B cell (primary cell): ENCODE results near the gene ZBTB47. TPM values are rescaled to one million over a fixed set of nuclear protein-coding genes. Genes with fewer than 3 reads are reported as not detected.

Source experiments
- ATAC-seq: fragments of 200-7000 bp; cut with Tn5 transposase; one replicate; pipeline ENCODE4 v1.10.0; 2021; ENCODE audit warnings: low read depth, mild to moderate bottlenecking, moderate number of reproducible peaks, moderate library complexity
- CTCF ChIA-PET: fragments of 350-600 bp; sonication (Branson Sonifier 250); formaldehyde crosslinking; loops from one replicate; lab custom pipeline; 2021; ENCODE audit warnings: antibody characterized with exemption, inconsistent platforms; lab: Charles Lee
- POLR2A ChIA-PET: fragments of 350-600 bp; sonication (Branson Sonifier 250); formaldehyde crosslinking; loops from one replicate; lab custom pipeline; 2021; ENCODE audit warnings: antibody characterized with exemption; lab: Charles Lee
- DNase-seq: peaks from one replicate; pipeline ENCODE4 v3.0.0; 2013
- H2AFZ ChIP-seq: 2 replicates; pipeline ENCODE4 v1.6.1; 2012; ENCODE audit warnings: mild to moderate bottlenecking, low read depth, low read length; ENCODE audit not compliant: insufficient read depth, poor library complexity, severe bottlenecking
- H3K27ac ChIP-seq, 2 donors: 1 replicate in 1 of 2; 2 replicates in 1 of 2; pipeline ENCODE4 v1.5.1; 2012 to 2013; ENCODE audit warnings: low read length in 2 of 2, mild to moderate bottlenecking in 2 of 2, moderate library complexity in 1 of 2
- H3K27me3 ChIP-seq, 4 experiments: fragments of 200-600 bp in 1 of 4; sonication (generic) in 1 of 4; replicated peaks in 1 of 4; 1 replicate in 2 of 4; 2 replicates in 2 of 4; pipeline versions ENCODE4 v1.6.1 to v1.7.0; 2013 to 2016; ENCODE audit warnings: low read length in 3 of 4, mild to moderate bottlenecking in 2 of 4, mixed read lengths in 1 of 4, moderate library complexity in 1 of 4; ENCODE audit not compliant: insufficient read depth in 4 of 4, control insufficient read depth in 3 of 4; ENCODE audit errors: control extremely low read depth in 1 of 4
- H3K36me3 ChIP-seq, 2 experiments: replicated peaks in 1 of 2; 1 replicate in 1 of 2; 2 replicates in 1 of 2; pipeline versions ENCODE4 v1.6.1 to v1.7.1; 2013; ENCODE audit warnings: low read length in 1 of 2; ENCODE audit not compliant: insufficient read depth in 2 of 2, control insufficient read depth in 1 of 2; ENCODE audit errors: control extremely low read depth in 1 of 2, extremely low read depth in 1 of 2
- H3K4me1 ChIP-seq, 2 donors: fragments of 200-600 bp in 1 of 2; sonication (generic) in 1 of 2; 1 replicate in 1 of 2; 2 replicates in 1 of 2; pipeline versions ENCODE4 v1.5.1 to v1.6.1; 2013 to 2017; ENCODE audit warnings: low read length in 2 of 2; ENCODE audit not compliant: control insufficient read depth in 2 of 2, insufficient read depth in 2 of 2
- H3K4me2 ChIP-seq: replicated peaks from 2 replicates; pipeline ENCODE3; 2012; ENCODE audit warnings: mild to moderate bottlenecking, low read depth, low read length; ENCODE audit not compliant: poor library complexity, severe bottlenecking
- H3K4me3 ChIP-seq, 5 experiments: fragments of 200-600 bp in 1 of 5; sonication (generic) in 1 of 5; 1 replicate in 3 of 5; 2 replicates in 2 of 5; pipeline versions ENCODE4 v1.5.1 to v1.7.0; 2011 to 2016; ENCODE audit warnings: low read length in 4 of 5, mild to moderate bottlenecking in 4 of 5, low read depth in 2 of 5, control low read depth in 1 of 5, moderate library complexity in 1 of 5; ENCODE audit not compliant: insufficient read depth in 1 of 5; ENCODE audit errors: control extremely low read depth in 1 of 5, extremely low read depth in 1 of 5
- H3K79me2 ChIP-seq: fragments of 200-600 bp; sonication (generic); one replicate; pipeline ENCODE4 v1.6.0; 2016; ENCODE audit warnings: low read length; ENCODE audit not compliant: control insufficient read depth, insufficient read depth
- H3K9ac ChIP-seq: fragments of 200-600 bp; sonication (generic); 2 replicates; pipeline ENCODE4 v1.6.1; 2017; ENCODE audit warnings: mild to moderate bottlenecking, low read length, moderate library complexity
- H3K9me3 ChIP-seq, 3 donors: one replicate each; pipeline versions ENCODE4 v1.6.1 to v1.7.1; 2013; ENCODE audit warnings: low read length in 2 of 3; ENCODE audit not compliant: control insufficient read depth in 2 of 3, insufficient read depth in 1 of 3; ENCODE audit errors: control extremely low read depth in 1 of 3
- H4K20me1 ChIP-seq: 2 replicates; pipeline ENCODE4 v1.6.0; 2012; ENCODE audit warnings: mild to moderate bottlenecking, low read length; ENCODE audit not compliant: insufficient read depth, control insufficient read depth, poor library complexity, severe bottlenecking
- H3K27ac Mint-ChIP-seq: one replicate; pipeline ENCODE4 v1.8.0; 2021; ENCODE audit warnings: mixed read lengths
- H3K27me3 Mint-ChIP-seq: one replicate; pipeline ENCODE4 v1.8.0; 2021; ENCODE audit warnings: mixed read lengths
- H3K4me1 Mint-ChIP-seq: one replicate; pipeline ENCODE4 v1.8.0; 2021; ENCODE audit warnings: mixed read lengths
- H3K4me3 Mint-ChIP-seq: one replicate; pipeline ENCODE4 v1.8.0; 2021; ENCODE audit warnings: mixed read lengths
- H3K9me3 Mint-ChIP-seq: one replicate; pipeline ENCODE4 v1.8.0; 2022; ENCODE audit warnings: mixed read lengths; ENCODE audit not compliant: insufficient read depth
- EZH2 ChIP-seq: IDR thresholded peaks from 2 replicates; pipeline ENCODE4 v1.6.1; 2012; ENCODE audit warnings: borderline replicate concordance, low read depth, mild to moderate bottlenecking, moderate library complexity, low read length; ENCODE audit not compliant: insufficient read depth, poor library complexity, severe bottlenecking
- WGBS: methylation state at CpG from one replicate; pipeline ENCODE4 v1.1.5; 2013; ENCODE audit warnings: missing lambda C conversion rate; ENCODE audit not compliant: insufficient coverage; 5-methylcytosine and 5-hydroxymethylcytosine counted together
- intact Hi-C: fragments of 100-400 bp; cut with micrococcal nuclease; formaldehyde crosslinking; loops from one replicate; pipeline ENCODE4 v1.10.0; 2022
- polyA plus RNA-seq: library from polyadenylated mRNA; depleted of rRNA; stranded (reverse); fragments of >200 nt; gene quantifications from 2 replicates; pipeline ENCODE4 v1.2.3, GENCODE V29; 2012
- total RNA-seq, 2 donors: library from RNA; stranded (reverse); fragments of 120-200 nt in 1 of 2; gene quantifications; 1 replicate in 1 of 2; 2 replicates in 1 of 2; pipeline versions ENCODE4 v1.2.3 to v1.2.4, GENCODE V29; 2013 to 2022
- TF ChIP-seq, protein P1 (sequence below): fragments of 200-600 bp; IDR thresholded peaks from one replicate; pipeline ENCODE4 v1.8.0; 2022; ENCODE audit warnings: antibody characterized with exemption, mild to moderate bottlenecking

Gene ZBTB47
- total and polyA plus RNA-seq, 2 donors (not counting 1 experiment from before 2014, with no cell fraction given), result 0.34 to 1.6 TPM

- Histone ChIP-seq H3K9ac (no peak overlapping the region), H3K4me2 (no peak overlapping the region), H3K4me3 (no peak overlapping the region), H4K20me1 (no peaks in the 10 kb centered on the region), H2AFZ (no peak overlapping the region), H3K79me2 (no peaks in the 10 kb centered on the region), H3K27ac (no peak overlapping the region), H3K9me3 (no peaks in the 10 kb centered on the region), H3K27me3 (peaks cover 0 to 10% (median 1%) of the 10 kb centered on the region in 4 experiments), H3K4me1 (peaks cover 10 to 12% of the 10 kb centered on the region in 2 donors), H3K36me3 (peaks cover 3 to 44% of the 10 kb centered on the region in 2 experiments)
- no peak overlapping the region for H3K4me3 Mint-ChIP-seq
- no peak for TF ChIP-seq EZH2
- TF ChIP-seq, protein P1, sequence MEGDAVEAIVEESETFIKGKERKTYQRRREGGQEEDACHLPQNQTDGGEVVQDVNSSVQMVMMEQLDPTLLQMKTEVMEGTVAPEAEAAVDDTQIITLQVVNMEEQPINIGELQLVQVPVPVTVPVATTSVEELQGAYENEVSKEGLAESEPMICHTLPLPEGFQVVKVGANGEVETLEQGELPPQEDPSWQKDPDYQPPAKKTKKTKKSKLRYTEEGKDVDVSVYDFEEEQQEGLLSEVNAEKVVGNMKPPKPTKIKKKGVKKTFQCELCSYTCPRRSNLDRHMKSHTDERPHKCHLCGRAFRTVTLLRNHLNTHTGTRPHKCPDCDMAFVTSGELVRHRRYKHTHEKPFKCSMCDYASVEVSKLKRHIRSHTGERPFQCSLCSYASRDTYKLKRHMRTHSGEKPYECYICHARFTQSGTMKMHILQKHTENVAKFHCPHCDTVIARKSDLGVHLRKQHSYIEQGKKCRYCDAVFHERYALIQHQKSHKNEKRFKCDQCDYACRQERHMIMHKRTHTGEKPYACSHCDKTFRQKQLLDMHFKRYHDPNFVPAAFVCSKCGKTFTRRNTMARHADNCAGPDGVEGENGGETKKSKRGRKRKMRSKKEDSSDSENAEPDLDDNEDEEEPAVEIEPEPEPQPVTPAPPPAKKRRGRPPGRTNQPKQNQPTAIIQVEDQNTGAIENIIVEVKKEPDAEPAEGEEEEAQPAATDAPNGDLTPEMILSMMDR, result no peak
- peaks cover 3% of the 10 kb centered on the region for H3K27me3 Mint-ChIP-seq
- ChIA-PET CTCF (interaction anchor here (0.9 to 1.7 kb wide), 2 partner anchors 11 to 101 kb away, joined by 3 to 5 read pairs; no protein-coding TSS in a partner anchor), POLR2A (no interaction called here)
- WGBS, result 100% methylated on average over 1 of the region's 5 CpGs
- no peak for DNase-seq
- no peak for ATAC-seq
- H3K27ac Mint-ChIP-seq, result no peak overlapping the region
- intact Hi-C loops, result no loop called here
- no peaks in the 10 kb centered on the region for H3K9me3 Mint-ChIP-seq
- H3K4me1 Mint-ChIP-seq, result peaks cover 12% of the 10 kb centered on the region
Measured at GRCh38 chr3:42647821-42648459, 5.6 kb upstream of the ZBTB47 start.

DNA sequence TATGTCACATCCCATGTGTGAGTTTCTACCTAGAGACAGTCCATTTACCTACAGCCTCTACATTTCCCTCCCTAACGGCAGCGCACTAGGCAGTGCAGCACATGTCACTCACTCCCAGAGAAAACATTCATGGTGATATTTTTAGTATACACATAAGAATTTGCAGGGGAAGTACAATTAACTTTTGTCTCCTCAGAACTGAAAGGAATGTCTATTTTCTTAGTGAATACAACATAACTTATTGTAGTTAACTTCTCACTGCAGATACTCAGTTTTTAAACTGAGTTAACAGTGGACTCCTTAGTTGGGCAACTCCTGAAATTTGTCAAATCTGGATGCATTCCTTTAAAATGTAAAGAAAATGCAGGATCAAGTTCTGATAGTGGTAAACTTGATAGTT lies 4.5 kb upstream of the ZBTB47 start:
- TF ChIP-seq, protein P1, result no peak
- TF ChIP-seq EZH2, result no peak
- Mint-ChIP-seq H3K27me3 (peaks cover 7% of the 10 kb centered on the region), H3K9me3 (no peaks in the 10 kb centered on the region), H3K4me3 (no peak overlapping the region), H3K27ac (no peak overlapping the region), H3K4me1 (peaks cover 21% of the 10 kb centered on the region)
- no peak for ATAC-seq
- H3K27me3 ChIP-seq, result peaks cover 0 to 21% (median 1%) of the 10 kb centered on the region in 4 experiments
- H3K4me3 ChIP-seq, result no peak overlapping the region
- no peak overlapping the region for H3K27ac ChIP-seq
- H3K4me1 ChIP-seq, result peaks cover 20 to 23% of the 10 kb centered on the region in 2 donors
- ChIA-PET CTCF (no interaction called here), POLR2A (no interaction called here)
- no peaks in the 10 kb centered on the region for H4K20me1 ChIP-seq
- H3K9me3 ChIP-seq, result peaks cover 0 to 4% (median 0%) of the 10 kb centered on the region in 3 donors
- H3K79me2 ChIP-seq, result no peaks in the 10 kb centered on the region
- H3K4me2 ChIP-seq, result no peak overlapping the region
- no peak overlapping the region for H3K9ac ChIP-seq
- peaks cover 2 to 34% of the 10 kb centered on the region in 2 experiments for H3K36me3 ChIP-seq
- DNase-seq, result no peak
- H2AFZ ChIP-seq, result no peak overlapping the region
- no CpG with 5 or more reads among the region's 2 CpGs for WGBS
- intact Hi-C loops, result no loop called here
